Measurements from ENCODE around the gene PIK3CD.
A peak's percentile ranks its signal among the peaks of the same experiment; 100 is the strongest.
"Not testable (repeated sequence)": the region's sequence is repeated elsewhere in the genome, so short reads cannot be mapped to it uniquely, and the experiment has no call there.

The PIK3CD gene

GRCh38 chr1:9696793-9697192, 45.3 kb downstream of the PIK3CD start:
- Mint-ChIP-seq H3K9me3 (no peaks in the 10 kb centered on the region), H3K27ac (peak overlapping the region; percentile 16 to 76), H3K36me3 (ENCODE audit: insufficient read depth) (peaks cover 76% of the 10 kb centered on the region), H3K4me3 (no peak overlapping the region), H3K27me3 (no peaks in the 10 kb centered on the region), H3K4me1 (ENCODE audit: low read depth in 2 of 2) (peaks cover 29 to 49% of the 10 kb centered on the region in 2 donors)
- ATAC-seq (replicated peaks) (no peak), DNase-seq (no peak)

DNA sequence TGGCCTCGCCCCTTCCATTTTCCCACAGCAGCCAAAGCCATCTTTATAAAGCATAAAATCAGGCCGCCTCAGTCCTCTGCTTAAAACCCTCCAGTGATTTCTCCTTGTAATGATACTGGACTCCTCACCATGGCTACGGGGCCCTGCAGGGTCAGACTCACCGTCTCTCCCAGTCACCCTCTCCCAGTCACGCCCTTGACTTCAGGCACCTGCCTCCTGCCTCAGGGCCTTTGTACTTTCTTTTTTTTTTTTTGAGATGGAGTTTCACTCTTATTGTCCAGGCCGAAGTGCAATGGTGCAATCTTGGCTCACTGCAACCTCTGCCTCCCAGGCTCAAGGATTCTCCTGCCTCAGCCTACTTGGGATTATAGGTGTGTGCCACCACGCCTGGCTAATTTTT, 47.8 kb downstream of the PIK3CD start:
- H3K4me1 Mint-ChIP-seq (ENCODE audit: low read depth in 2 of 2): peaks cover 40 to 56% of the 10 kb centered on the region in 2 donors
- H3K9me3 Mint-ChIP-seq: no peaks in the 10 kb centered on the region
- H3K4me3 Mint-ChIP-seq: no peak overlapping the region
- peaks cover 51% of the 10 kb centered on the region for H3K36me3 Mint-ChIP-seq (ENCODE audit: insufficient read depth)
- peak overlapping the region in 1 of 2 donors; percentile 49 for H3K27ac Mint-ChIP-seq
- ATAC-seq (replicated peaks): no peak
- no peaks in the 10 kb centered on the region for H3K27me3 Mint-ChIP-seq
- DNase-seq: no peak

DNA sequence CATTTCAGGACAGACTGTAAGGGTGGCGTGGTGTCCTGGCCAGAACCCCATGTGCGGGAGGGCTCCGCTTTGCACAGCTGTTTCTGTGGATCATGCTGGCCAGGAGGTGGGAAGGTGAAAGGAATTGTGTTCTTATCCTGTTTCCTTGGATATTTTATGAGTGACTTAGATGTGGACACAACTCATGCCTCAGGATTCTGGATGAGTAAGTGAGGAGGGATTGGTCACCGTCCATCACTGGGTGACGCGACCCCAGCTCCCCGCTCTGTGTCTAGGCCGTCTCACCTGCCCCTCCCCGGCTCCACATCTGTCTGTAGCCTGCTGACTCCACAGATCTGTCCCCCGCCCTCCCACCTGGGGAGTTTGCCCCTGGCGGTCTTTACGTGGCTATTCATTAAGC, 48.8 kb downstream of the PIK3CD start:
- peaks cover 45 to 58% of the 10 kb centered on the region in 2 donors for H3K4me1 Mint-ChIP-seq (ENCODE audit: low read depth in 2 of 2)
- peak overlapping the region; percentile 54 to 77 for H3K27ac Mint-ChIP-seq
- DNase-seq: no peak
- peaks cover 45% of the 10 kb centered on the region for H3K36me3 Mint-ChIP-seq (ENCODE audit: insufficient read depth)
- H3K9me3 Mint-ChIP-seq: no peaks in the 10 kb centered on the region
- no peak for ATAC-seq (replicated peaks)
- H3K4me3 Mint-ChIP-seq: no peak overlapping the region
- no peaks in the 10 kb centered on the region for H3K27me3 Mint-ChIP-seq

DNA sequence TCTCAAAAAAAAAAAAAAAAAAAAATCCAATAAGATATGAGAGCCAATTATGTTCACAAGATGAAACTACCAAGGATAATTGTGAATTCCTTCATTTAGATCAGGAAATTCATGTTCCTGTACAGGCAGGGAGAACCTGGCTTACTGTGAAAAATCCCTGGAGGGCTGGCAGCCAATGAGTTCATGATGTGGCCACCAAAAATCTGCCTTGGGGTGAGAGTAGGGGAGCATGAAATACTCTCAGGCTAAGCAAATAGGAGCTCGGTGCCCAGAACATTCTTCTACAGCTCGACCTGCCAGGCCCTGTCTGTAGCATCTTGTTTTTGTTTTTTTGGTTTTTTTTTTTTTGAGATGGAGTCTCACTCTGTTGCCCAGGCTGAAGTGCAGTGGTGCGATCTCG, 50.1 kb downstream of the PIK3CD start:
- H3K4me3 Mint-ChIP-seq: no peak overlapping the region
- peaks cover 53 to 62% of the 10 kb centered on the region in 2 donors for H3K4me1 Mint-ChIP-seq (ENCODE audit: low read depth in 2 of 2)
- ATAC-seq (replicated peaks): no peak
- no peak for DNase-seq
- no peaks in the 10 kb centered on the region for H3K9me3 Mint-ChIP-seq
- no peaks in the 10 kb centered on the region for H3K27me3 Mint-ChIP-seq
- peaks cover 35% of the 10 kb centered on the region for H3K36me3 Mint-ChIP-seq (ENCODE audit: insufficient read depth)
- H3K27ac Mint-ChIP-seq: no peak overlapping the region

DNA sequence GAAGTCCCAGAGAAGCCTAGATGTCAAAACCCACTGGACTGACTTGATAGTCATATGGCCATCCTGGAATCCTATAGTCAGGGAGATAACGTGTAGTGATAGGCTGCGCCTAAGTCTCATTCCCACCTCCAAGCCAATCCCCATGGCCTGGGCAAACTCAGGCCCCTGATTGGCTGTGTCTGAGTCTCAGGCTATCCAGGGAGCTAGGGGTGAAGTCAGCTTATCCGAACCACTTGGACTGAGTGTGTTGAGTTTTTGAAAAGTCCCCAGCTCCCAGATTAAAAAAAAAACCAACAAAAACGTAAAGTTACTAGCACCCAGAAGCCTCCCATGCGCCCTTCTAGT, 51.6 kb downstream of the PIK3CD start:
- no peak for DNase-seq
- H3K4me3 Mint-ChIP-seq: peak overlapping the region; percentile 76 to 79
- peaks cover 53 to 61% of the 10 kb centered on the region in 2 donors for H3K4me1 Mint-ChIP-seq (ENCODE audit: low read depth in 2 of 2)
- no peak for ATAC-seq (replicated peaks)
- H3K36me3 Mint-ChIP-seq (ENCODE audit: insufficient read depth): peaks cover 44% of the 10 kb centered on the region
- H3K9me3 Mint-ChIP-seq: no peaks in the 10 kb centered on the region
- H3K27ac Mint-ChIP-seq: peak overlapping the region; percentile 38 to 91
- no peaks in the 10 kb centered on the region for H3K27me3 Mint-ChIP-seq

GRCh38 chr1:9703681-9704080, 52.1 kb downstream of the PIK3CD start:
- Mint-ChIP-seq H3K36me3 (ENCODE audit: insufficient read depth) (peaks cover 43% of the 10 kb centered on the region), H3K9me3 (no peaks in the 10 kb centered on the region), H3K27me3 (no peaks in the 10 kb centered on the region), H3K4me1 (ENCODE audit: low read depth in 2 of 2) (peaks cover 48 to 56% of the 10 kb centered on the region in 2 donors), H3K4me3 (peak overlapping the region; percentile 76 to 79), H3K27ac (peak overlapping the region; percentile 70 to 91)
- DNase-seq (no peak), ATAC-seq (replicated peaks) (no peak)

- Mint-ChIP-seq H3K4me1 (ENCODE audit: low read depth in 2 of 2) (peaks cover 48 to 53% of the 10 kb centered on the region in 2 donors), H3K9me3 (no peaks in the 10 kb centered on the region), H3K36me3 (ENCODE audit: insufficient read depth) (peaks cover 39% of the 10 kb centered on the region), H3K27ac (peak overlapping the region; percentile 23 to 70), H3K4me3 (peak overlapping the region; percentile 55 to 76), H3K27me3 (no peaks in the 10 kb centered on the region)
- DNase-seq: no peak
- peak; percentile 61 for ATAC-seq (replicated peaks)
Observed at GRCh38 chr1:9705337-9706093, 54.0 kb downstream of the PIK3CD start.

DNA sequence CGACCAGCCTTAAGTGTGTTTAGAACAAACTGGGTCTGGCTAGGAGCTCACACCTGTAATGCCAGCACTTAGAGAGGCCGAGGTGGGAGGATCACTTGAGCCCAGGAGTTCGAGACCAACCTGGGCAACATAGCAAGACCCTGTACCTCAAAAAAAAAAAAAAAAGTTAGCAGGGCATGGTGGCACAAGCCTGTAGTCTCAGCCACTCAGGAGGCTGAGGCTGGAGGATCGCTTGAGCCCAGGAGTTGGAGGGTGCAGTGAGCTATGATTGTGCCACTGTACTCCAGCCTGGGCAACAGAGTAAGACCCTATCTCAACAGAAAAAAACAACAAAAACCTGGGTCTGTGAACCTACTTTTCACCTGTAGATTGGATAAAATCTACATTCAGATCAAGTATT, 54.6 kb downstream of the PIK3CD start:
- no peak for ATAC-seq (replicated peaks)
- Mint-ChIP-seq H3K4me1 (ENCODE audit: low read depth in 2 of 2) (peaks cover 42 to 47% of the 10 kb centered on the region in 2 donors), H3K36me3 (ENCODE audit: insufficient read depth) (peaks cover 39% of the 10 kb centered on the region), H3K9me3 (no peaks in the 10 kb centered on the region), H3K27ac (peak overlapping the region; percentile 44 to 70), H3K4me3 (no peak overlapping the region), H3K27me3 (no peaks in the 10 kb centered on the region)
- no peak for DNase-seq

DNA sequence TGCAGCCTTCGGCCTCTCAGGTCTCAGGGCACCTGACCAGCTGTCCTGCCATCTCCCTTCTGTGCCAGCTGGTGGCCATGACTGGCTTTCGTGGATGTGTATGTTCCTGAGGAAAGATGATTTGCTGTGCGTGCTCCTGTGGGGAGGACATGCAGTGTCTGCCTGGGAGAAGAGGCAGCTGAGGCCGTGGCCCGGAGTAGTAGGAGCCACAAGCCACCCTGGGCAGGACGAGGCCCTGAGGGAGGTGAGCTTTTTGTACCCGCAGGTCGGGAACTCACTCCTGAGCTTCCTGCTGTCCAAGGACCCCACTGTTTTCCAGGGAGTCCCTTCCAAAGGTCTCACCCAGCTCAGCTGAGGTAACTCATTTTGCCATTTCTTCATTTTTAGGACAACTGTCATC, 58.5 kb downstream of the PIK3CD start:
- H3K27me3 Mint-ChIP-seq: no peaks in the 10 kb centered on the region
- peak overlapping the region; percentile 28 to 49 for H3K27ac Mint-ChIP-seq
- H3K36me3 Mint-ChIP-seq (ENCODE audit: insufficient read depth): peaks cover 75% of the 10 kb centered on the region

GRCh38 chr1:9711466-9712020, 60.0 kb downstream of the PIK3CD start:
- no peaks in the 10 kb centered on the region for H3K9me3 Mint-ChIP-seq
- ATAC-seq (replicated peaks) (peak; percentile 58), DNase-seq (no peak)
- no peaks in the 10 kb centered on the region for H3K27me3 Mint-ChIP-seq
- peaks cover 87% of the 10 kb centered on the region for H3K36me3 Mint-ChIP-seq (ENCODE audit: insufficient read depth)
- peak overlapping the region in 1 of 2 donors; percentile 12 for H3K4me3 Mint-ChIP-seq
- peaks cover 30 to 32% of the 10 kb centered on the region in 2 donors for H3K4me1 Mint-ChIP-seq (ENCODE audit: low read depth in 2 of 2)
- peak overlapping the region; percentile 41 to 81 for H3K27ac Mint-ChIP-seq

More for the DNA sequence above, 58.5 kb downstream of the PIK3CD start:
- ATAC-seq (replicated peaks) (no peak), DNase-seq (no peak)
- peak overlapping the region in 1 of 2 donors; percentile 40 for H3K4me3 Mint-ChIP-seq
- H3K4me1 Mint-ChIP-seq (ENCODE audit: low read depth in 2 of 2): peaks cover 33% of the 10 kb centered on the region in 2 donors
- H3K9me3 Mint-ChIP-seq: no peaks in the 10 kb centered on the region

DNA sequence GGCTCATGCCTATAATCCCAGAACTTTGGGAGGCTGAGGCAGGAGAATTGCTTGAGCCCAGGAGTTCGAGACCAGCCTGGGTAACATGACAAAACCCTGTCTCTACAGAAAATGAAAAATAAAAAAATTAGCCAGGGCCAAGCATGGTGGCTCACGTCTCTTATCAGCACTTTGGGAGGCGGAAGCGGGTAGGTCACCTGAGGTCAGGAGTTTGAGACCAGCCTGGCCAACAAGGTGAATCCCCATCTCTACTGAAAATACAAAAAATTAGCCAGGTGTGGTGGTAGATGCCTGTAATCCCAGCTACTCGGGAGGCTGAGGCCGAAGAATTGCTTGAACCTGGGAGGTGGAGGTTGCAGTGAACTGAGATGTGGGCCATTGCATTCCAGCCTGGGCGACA, 61.2 kb downstream of the PIK3CD start:
- DNase-seq; ATAC-seq (replicated peaks); H3K27me3 Mint-ChIP-seq; H3K4me3 Mint-ChIP-seq; H3K9me3 Mint-ChIP-seq: not testable (repeated sequence)
- Mint-ChIP-seq H3K36me3 (ENCODE audit: insufficient read depth) (peaks cover 88% of the 10 kb centered on the region), H3K27ac (peak overlapping the region; percentile 54 to 81), H3K4me1 (ENCODE audit: low read depth in 2 of 2) (peaks cover 36 to 42% of the 10 kb centered on the region in 2 donors)

DNA sequence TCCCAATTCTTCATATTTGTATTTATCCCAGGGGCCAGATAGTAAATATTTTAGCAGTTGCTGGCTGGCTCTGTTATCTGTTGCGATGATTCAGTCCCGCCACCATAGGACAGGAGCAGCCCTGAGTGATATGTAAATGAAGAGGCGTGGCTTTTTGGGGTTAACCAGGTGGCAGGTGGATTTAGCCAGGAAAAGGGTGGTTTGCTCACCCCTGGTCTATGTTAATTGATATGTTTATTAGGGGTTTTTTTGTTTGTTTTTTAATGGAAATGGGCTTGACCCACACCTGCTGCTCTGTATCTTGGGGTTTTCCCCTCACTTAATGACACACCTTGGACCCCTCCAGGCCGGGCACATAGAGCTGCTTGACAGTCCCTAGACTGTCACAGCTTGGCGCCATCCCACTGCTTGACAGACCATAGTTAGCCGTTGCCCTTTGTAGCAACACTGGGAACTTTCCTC, 62.8 kb downstream of the PIK3CD start:
- Mint-ChIP-seq H3K27ac (peak overlapping the region; percentile 77 to 91), H3K4me1 (ENCODE audit: low read depth in 2 of 2) (peaks cover 40 to 50% of the 10 kb centered on the region in 2 donors), H3K9me3 (no peaks in the 10 kb centered on the region), H3K4me3 (peak overlapping the region; percentile 48 to 85), H3K27me3 (no peaks in the 10 kb centered on the region), H3K36me3 (ENCODE audit: insufficient read depth) (peaks cover 94% of the 10 kb centered on the region)
- ATAC-seq (replicated peaks) (peak; percentile 16), DNase-seq (no peak)

- ATAC-seq (replicated peaks) (peak; percentile 22), DNase-seq (peak in 2 of 3 experiments; percentile 38 to 49)
- H3K4me3 Mint-ChIP-seq: peak overlapping the region; percentile 79 to 85
- peaks cover 93% of the 10 kb centered on the region for H3K36me3 Mint-ChIP-seq (ENCODE audit: insufficient read depth)
- H3K27ac Mint-ChIP-seq: peak overlapping the region; percentile 91 to 93
- H3K9me3 Mint-ChIP-seq: no peaks in the 10 kb centered on the region
- no peaks in the 10 kb centered on the region for H3K27me3 Mint-ChIP-seq
- H3K4me1 Mint-ChIP-seq (ENCODE audit: low read depth in 2 of 2): peaks cover 35 to 50% of the 10 kb centered on the region in 2 donors
Observed at GRCh38 chr1:9715536-9716226, 64.2 kb downstream of the PIK3CD start.
